ENCODE data around the gene TBC1D22A.

DNA sequence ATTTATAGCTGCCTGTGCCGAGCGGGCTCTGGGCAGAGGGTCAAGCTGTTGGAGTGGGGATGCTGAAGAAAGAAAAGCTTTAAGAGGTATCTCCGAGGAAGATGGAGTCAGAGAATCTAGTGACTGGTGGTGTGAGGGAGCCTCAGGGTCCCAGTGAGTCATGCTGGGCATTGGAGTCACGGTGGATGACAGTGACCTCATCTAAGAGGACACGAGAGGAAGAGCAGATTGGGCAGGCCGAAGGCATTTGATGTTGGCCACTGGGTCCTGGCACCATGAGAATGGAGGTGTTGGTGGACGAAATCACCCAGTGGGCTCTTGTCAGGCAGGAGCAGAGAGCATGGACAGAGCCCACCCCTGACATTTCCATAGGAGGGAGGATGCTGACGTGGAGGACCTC lies 68.4 kb downstream of the TBC1D22A start:
- TF ChIP-seq, protein P1, sequence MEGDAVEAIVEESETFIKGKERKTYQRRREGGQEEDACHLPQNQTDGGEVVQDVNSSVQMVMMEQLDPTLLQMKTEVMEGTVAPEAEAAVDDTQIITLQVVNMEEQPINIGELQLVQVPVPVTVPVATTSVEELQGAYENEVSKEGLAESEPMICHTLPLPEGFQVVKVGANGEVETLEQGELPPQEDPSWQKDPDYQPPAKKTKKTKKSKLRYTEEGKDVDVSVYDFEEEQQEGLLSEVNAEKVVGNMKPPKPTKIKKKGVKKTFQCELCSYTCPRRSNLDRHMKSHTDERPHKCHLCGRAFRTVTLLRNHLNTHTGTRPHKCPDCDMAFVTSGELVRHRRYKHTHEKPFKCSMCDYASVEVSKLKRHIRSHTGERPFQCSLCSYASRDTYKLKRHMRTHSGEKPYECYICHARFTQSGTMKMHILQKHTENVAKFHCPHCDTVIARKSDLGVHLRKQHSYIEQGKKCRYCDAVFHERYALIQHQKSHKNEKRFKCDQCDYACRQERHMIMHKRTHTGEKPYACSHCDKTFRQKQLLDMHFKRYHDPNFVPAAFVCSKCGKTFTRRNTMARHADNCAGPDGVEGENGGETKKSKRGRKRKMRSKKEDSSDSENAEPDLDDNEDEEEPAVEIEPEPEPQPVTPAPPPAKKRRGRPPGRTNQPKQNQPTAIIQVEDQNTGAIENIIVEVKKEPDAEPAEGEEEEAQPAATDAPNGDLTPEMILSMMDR (IDR thresholded peaks at IDR 0.05; ENCODE audit: low read length), result no peak
- TF ChIP-seq EZH2 (optimal IDR thresholded peaks at IDR 0.05; ENCODE audit: low read depth, low read length), result no peak
